ENCODE measurements around the gene TSPO. TPM values are rescaled to one million over a fixed set of nuclear protein-coding genes. Genes with fewer than 3 reads are reported as not detected.

The TSPO gene
- total and polyA plus RNA-seq, 2 experiments from 2014 or later: 896 to 970 TPM

DNA sequence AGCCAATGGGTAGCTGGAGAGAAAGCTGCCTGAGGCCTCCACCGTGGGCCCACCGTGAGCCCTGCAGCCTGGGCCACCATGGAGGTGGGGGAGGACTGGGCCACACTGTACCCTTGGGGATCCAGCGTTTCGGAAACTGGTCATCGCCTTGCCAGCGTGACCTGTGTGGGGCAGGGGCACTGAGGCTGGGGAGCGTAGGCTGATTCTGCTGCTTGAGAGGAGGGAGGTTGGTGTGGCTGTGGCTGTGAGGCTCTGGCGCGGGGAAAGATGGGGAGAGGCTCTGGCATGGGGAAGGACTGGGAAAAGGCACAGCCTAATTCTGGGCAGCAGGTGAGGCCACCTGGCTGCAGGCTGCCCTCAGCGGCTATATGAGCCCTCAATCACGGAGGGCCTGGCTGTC, 48.2 kb downstream of the TSPO start:
- no peak overlapping the region for H3K27ac ChIP-seq
- in situ Hi-C loops (cut with MboI): no loop called here
- WGBS, 2 experiments (ENCODE audit: low coverage in 1 of 2, low lambda C conversion rate in 2 of 2, missing lambda C conversion rate in 2 of 2): 83 to 85% methylated on average over 10 to 11 of the region's 11 CpGs

DNA sequence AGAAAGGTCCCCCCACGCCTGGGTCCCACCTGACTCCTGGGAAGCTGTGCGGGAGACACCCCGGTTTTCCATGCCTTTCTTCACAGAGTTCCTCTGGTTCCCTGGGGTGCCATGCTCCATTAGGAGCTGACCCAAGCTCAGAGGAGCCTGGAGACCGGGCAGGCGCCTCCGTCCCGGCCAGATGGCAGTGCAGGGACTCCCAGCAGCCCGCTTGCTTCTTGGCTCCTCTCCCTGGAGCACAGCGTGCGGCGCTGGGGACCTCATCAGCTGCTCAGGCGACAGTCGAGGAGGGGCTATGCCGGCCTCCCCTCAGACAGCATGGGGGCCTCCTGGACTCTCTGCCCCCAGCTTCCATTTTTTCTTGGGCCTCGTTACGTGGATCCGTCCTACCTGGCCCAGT, 48.7 kb downstream of the TSPO start:
- Histone ChIP-seq H3K4me1 (ENCODE audit: insufficient read depth) (peaks cover 13% of the 10 kb centered on the region), H2AFZ (no peak overlapping the region), H3K36me3 (ENCODE audit: low read depth) (no peaks in the 10 kb centered on the region), H4K20me1 (ENCODE audit: insufficient read depth) (no peaks in the 10 kb centered on the region), H3K9me2 (ENCODE audit: insufficient read depth) (no peaks in the 10 kb centered on the region), H3K9me3 (ENCODE audit: low read depth) (no peaks in the 10 kb centered on the region), H3K4me2 (ENCODE audit: unreplicated experiment) (no peak overlapping the region), H3K4me3 (no peak overlapping the region), H3K27me3 (replicated peaks; ENCODE audit: insufficient read depth) (no peaks in the 10 kb centered on the region), H3K9ac (no peak overlapping the region), H3K27ac (no peak overlapping the region), H3K79me2 (ENCODE audit: insufficient read depth) (no peaks in the 10 kb centered on the region), H3F3A (ENCODE audit: insufficient read depth) (peaks cover 6% of the 10 kb centered on the region; the same call in 1 of the 2 replicates)
- TF ChIP-seq EZH2 (IDR thresholded peaks at IDR 0.05; ENCODE audit: insufficient read depth, poor library complexity, severe bottlenecking): no peak
- TF ChIP-seq EZH2phosphoT487 (IDR thresholded peaks at IDR 0.05; ENCODE audit: insufficient read depth, low read depth): no peak
- WGBS, 2 experiments (ENCODE audit: low coverage in 1 of 2, low lambda C conversion rate in 2 of 2, missing lambda C conversion rate in 2 of 2): 83 to 89% methylated on average over 16 to 17 of the region's 17 CpGs
- no peak for DNase-seq
- in situ Hi-C loops (cut with MboI): no loop called here

More for the DNA sequence above, 48.2 kb downstream of the TSPO start:
- Histone ChIP-seq H3K79me2 (ENCODE audit: insufficient read depth) (no peaks in the 10 kb centered on the region), H3K9me3 (ENCODE audit: low read depth) (no peaks in the 10 kb centered on the region), H3K36me3 (ENCODE audit: low read depth) (no peaks in the 10 kb centered on the region), H3F3A (ENCODE audit: insufficient read depth) (peaks cover 6% of the 10 kb centered on the region; the same call in 1 of the 2 replicates), H4K20me1 (ENCODE audit: insufficient read depth) (no peaks in the 10 kb centered on the region), H3K9me2 (ENCODE audit: insufficient read depth) (no peaks in the 10 kb centered on the region), H3K4me1 (ENCODE audit: insufficient read depth) (peaks cover 13% of the 10 kb centered on the region), H3K27me3 (replicated peaks; ENCODE audit: insufficient read depth) (no peaks in the 10 kb centered on the region; the same call in 1 of the 2 replicates), H3K9ac (no peak overlapping the region), H2AFZ (no peak overlapping the region), H3K4me3 (no peak overlapping the region), H3K4me2 (ENCODE audit: unreplicated experiment) (no peak overlapping the region)
- TF ChIP-seq EZH2phosphoT487 (IDR thresholded peaks at IDR 0.05; ENCODE audit: insufficient read depth, low read depth) (no peak), EZH2 (IDR thresholded peaks at IDR 0.05; ENCODE audit: insufficient read depth, poor library complexity, severe bottlenecking) (no peak)
- DNase-seq: no peak

DNA sequence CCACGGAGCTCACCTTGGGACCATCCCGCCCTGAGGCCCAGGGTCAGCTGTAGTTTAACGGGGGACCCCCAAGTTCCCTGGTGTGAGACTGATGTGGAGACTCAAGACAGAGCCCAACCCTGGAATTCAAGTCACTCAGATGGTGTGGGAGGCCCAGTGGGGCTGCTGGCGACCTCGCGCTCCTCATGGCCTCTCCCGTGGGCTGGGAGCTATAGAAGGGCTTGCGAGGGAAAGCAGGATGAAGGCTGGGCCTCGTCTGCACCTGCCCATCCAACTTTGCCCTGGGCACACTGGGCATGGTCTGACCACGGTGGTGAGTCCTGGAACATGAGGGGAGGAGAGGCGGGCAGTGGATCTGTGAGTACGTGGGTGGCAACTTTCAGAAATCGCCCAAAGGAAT, 49.2 kb downstream of the TSPO start:
- H4K20me1 ChIP-seq (ENCODE audit: insufficient read depth): no peaks in the 10 kb centered on the region
- in situ Hi-C loops (cut with MboI): no loop called here
- TF ChIP-seq EZH2phosphoT487 (IDR thresholded peaks at IDR 0.05; ENCODE audit: insufficient read depth, low read depth) (no peak), EZH2 (IDR thresholded peaks at IDR 0.05; ENCODE audit: insufficient read depth, poor library complexity, severe bottlenecking) (no peak)

DNA sequence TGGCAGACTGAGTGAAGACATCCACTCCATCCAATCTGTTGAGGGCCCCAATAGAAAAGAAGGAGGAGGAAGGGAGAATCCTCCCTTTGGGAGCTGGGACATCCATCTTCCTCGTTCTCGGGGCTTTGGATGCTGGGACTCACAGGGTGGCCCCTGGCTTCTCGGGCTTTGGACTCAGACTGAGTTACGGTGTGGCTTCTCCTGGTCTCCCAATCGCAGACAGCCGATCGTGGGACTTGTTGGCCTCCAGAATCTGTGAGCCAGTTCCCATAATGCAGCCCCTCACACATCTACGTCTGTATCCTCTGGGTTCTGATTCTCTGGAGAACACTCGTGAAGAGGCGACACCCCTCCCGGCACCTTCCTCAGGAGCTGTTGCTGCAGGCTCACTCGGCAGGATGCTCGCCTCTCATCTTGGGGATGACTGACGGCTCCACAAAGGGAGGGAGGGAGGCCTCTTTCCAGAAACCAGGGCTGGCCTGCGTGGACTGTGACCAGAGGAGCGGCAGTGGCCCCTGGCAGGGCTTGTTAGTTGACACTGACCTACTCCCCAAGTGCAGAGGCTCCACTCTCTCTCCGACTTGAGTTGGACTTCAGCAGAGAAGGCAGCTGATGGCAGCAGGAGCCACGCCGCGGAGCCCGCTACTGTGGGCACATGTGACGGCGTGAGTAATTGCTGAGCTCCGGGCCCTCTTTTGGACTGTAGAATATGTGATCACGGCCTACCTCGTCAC, 50.3 kb downstream of the TSPO start:
- Histone ChIP-seq H3K9me2 (ENCODE audit: insufficient read depth) (no peaks in the 10 kb centered on the region), H3F3A (ENCODE audit: insufficient read depth) (peaks cover 6% of the 10 kb centered on the region; the same call in 1 of the 2 replicates), H3K79me2 (ENCODE audit: insufficient read depth) (no peaks in the 10 kb centered on the region), H3K9ac (no peak overlapping the region), H3K27me3 (replicated peaks; ENCODE audit: insufficient read depth) (no peaks in the 10 kb centered on the region), H3K9me3 (ENCODE audit: low read depth) (no peaks in the 10 kb centered on the region), H3K4me1 (ENCODE audit: insufficient read depth) (peaks cover 11% of the 10 kb centered on the region), H4K20me1 (ENCODE audit: insufficient read depth) (no peaks in the 10 kb centered on the region), H2AFZ (no peak overlapping the region), H3K4me3 (no peak overlapping the region), H3K36me3 (ENCODE audit: low read depth) (no peaks in the 10 kb centered on the region), H3K4me2 (ENCODE audit: unreplicated experiment) (no peak overlapping the region), H3K27ac (no peak overlapping the region)
- 86 to 89% methylated on average over 26 of the region's 26 CpGs for WGBS, 2 experiments (ENCODE audit: low coverage in 1 of 2, low lambda C conversion rate in 2 of 2, missing lambda C conversion rate in 2 of 2)
- in situ Hi-C loops (cut with MboI): no loop called here
- DNase-seq: no peak
- TF ChIP-seq EZH2 (IDR thresholded peaks at IDR 0.05; ENCODE audit: insufficient read depth, poor library complexity, severe bottlenecking) (no peak), EZH2phosphoT487 (IDR thresholded peaks at IDR 0.05; ENCODE audit: insufficient read depth, low read depth) (no peak)

More for the DNA sequence above, 49.2 kb downstream of the TSPO start:
- Histone ChIP-seq H3K9me2 (ENCODE audit: insufficient read depth) (no peaks in the 10 kb centered on the region), H3K36me3 (ENCODE audit: low read depth) (no peaks in the 10 kb centered on the region), H3K4me3 (no peak overlapping the region), H3K4me1 (ENCODE audit: insufficient read depth) (peaks cover 13% of the 10 kb centered on the region), H3K79me2 (ENCODE audit: insufficient read depth) (no peaks in the 10 kb centered on the region), H2AFZ (no peak overlapping the region), H3K4me2 (ENCODE audit: unreplicated experiment) (no peak overlapping the region), H3K9me3 (ENCODE audit: low read depth) (no peaks in the 10 kb centered on the region), H3K27ac (no peak overlapping the region), H3F3A (ENCODE audit: insufficient read depth) (peaks cover 6% of the 10 kb centered on the region; the same call in 1 of the 2 replicates), H3K9ac (no peak overlapping the region), H3K27me3 (replicated peaks; ENCODE audit: insufficient read depth) (no peaks in the 10 kb centered on the region)
- 80 to 88% methylated on average over 13 of the region's 13 CpGs for WGBS, 2 experiments (ENCODE audit: low coverage in 1 of 2, low lambda C conversion rate in 2 of 2, missing lambda C conversion rate in 2 of 2)
- DNase-seq: no peak

All from GM23248 (cell line).